HUES48 (cell line): ENCODE measurements around the gene MFSD6.
"Not testable (repeated sequence)": the region's sequence is repeated elsewhere in the genome, so short reads cannot be mapped to it uniquely, and the experiment has no call there.

ENCODE experiments used
- H3K27ac ChIP-seq: one replicate; pipeline ENCODE4 v1.7.0; 2013; ENCODE audit warnings: low read depth, low read length, inconsistent platforms
- H3K27me3 ChIP-seq: 2 replicates; pipeline ENCODE4 v1.6.1; 2013; ENCODE audit warnings: mild to moderate bottlenecking, low read length; ENCODE audit not compliant: control insufficient read depth, insufficient read depth
- H3K36me3 ChIP-seq: 2 replicates; pipeline ENCODE4 v1.6.1; 2013; ENCODE audit warnings: low read length; ENCODE audit not compliant: control insufficient read depth, insufficient read depth
- H3K4me1 ChIP-seq: 2 replicates; pipeline ENCODE4 v1.6.1; 2013; ENCODE audit warnings: mild to moderate bottlenecking, low read length; ENCODE audit not compliant: control insufficient read depth, insufficient read depth
- H3K4me3 ChIP-seq: 2 replicates; pipeline ENCODE4 v1.5.1; 2013; ENCODE audit warnings: mild to moderate bottlenecking, low read depth, low read length
- H3K9ac ChIP-seq: 2 replicates; pipeline ENCODE4 v1.6.1; 2013; ENCODE audit warnings: mild to moderate bottlenecking, low read depth, low read length, moderate library complexity
- H3K9me3 ChIP-seq: 2 replicates; pipeline ENCODE4 v1.6.1; 2013; ENCODE audit warnings: low read length; ENCODE audit not compliant: control insufficient read depth, insufficient read depth

Gene MFSD6

GRCh38 chr2:190417045-190417842 is 9.1 kb downstream of the MFSD6 start:
- no peak overlapping the region for H3K4me3 ChIP-seq
- H3K4me1 ChIP-seq: peaks cover 15% of the 10 kb centered on the region
- H3K27ac ChIP-seq: no peak overlapping the region
- no peaks in the 10 kb centered on the region for H3K9me3 ChIP-seq
- H3K27me3 ChIP-seq: no peaks in the 10 kb centered on the region
- no peaks in the 10 kb centered on the region for H3K36me3 ChIP-seq
- no peak overlapping the region for H3K9ac ChIP-seq

- no peaks in the 10 kb centered on the region for H3K27me3 ChIP-seq
- no peaks in the 10 kb centered on the region for H3K9me3 ChIP-seq
- peaks cover under 1% of the 10 kb centered on the region; the same call in 1 of the 2 replicates for H3K4me1 ChIP-seq
These were observed 10.6 kb downstream of the MFSD6 start for GRCh38 chr2:190418727-190419126.

GRCh38 chr2:190420801-190421200 is 12.6 kb downstream of the MFSD6 start:
- no peaks in the 10 kb centered on the region for H3K4me1 ChIP-seq

More at GRCh38 chr2:190418727-190419126, 10.6 kb downstream of the MFSD6 start:
- Histone ChIP-seq H3K27ac (no peak overlapping the region), H3K36me3 (no peaks in the 10 kb centered on the region), H3K4me3 (no peak overlapping the region), H3K9ac (no peak overlapping the region)

GRCh38 chr2:190425221-190425866 is 17.2 kb downstream of the MFSD6 start:
- Histone ChIP-seq H3K4me1 (no peaks in the 10 kb centered on the region), H3K9ac (no peak overlapping the region), H3K27me3 (no peaks in the 10 kb centered on the region), H3K9me3 (no peaks in the 10 kb centered on the region), H3K36me3 (no peaks in the 10 kb centered on the region), H3K4me3 (no peak overlapping the region), H3K27ac (no peak overlapping the region)

More at GRCh38 chr2:190420801-190421200, 12.6 kb downstream of the MFSD6 start:
- H3K4me3 ChIP-seq: no peak overlapping the region
- H3K9me3 ChIP-seq: no peaks in the 10 kb centered on the region
- H3K36me3 ChIP-seq: no peaks in the 10 kb centered on the region
- H3K9ac ChIP-seq: no peak overlapping the region
- no peaks in the 10 kb centered on the region for H3K27me3 ChIP-seq
- H3K27ac ChIP-seq: no peak overlapping the region

GRCh38 chr2:190425883-190426658 is 17.9 kb downstream of the MFSD6 start:
- no peaks in the 10 kb centered on the region for H3K36me3 ChIP-seq
- H3K27me3 ChIP-seq: no peaks in the 10 kb centered on the region
- H3K9me3 ChIP-seq: no peaks in the 10 kb centered on the region
- no peak overlapping the region for H3K9ac ChIP-seq
- H3K27ac ChIP-seq: no peak overlapping the region
- no peak overlapping the region for H3K4me3 ChIP-seq
- H3K4me1 ChIP-seq: no peaks in the 10 kb centered on the region

GRCh38 chr2:190430866-190431265 is 22.7 kb downstream of the MFSD6 start:
- not testable (repeated sequence) for H3K9me3 ChIP-seq, H3K9ac ChIP-seq, H3K4me1 ChIP-seq, H3K36me3 ChIP-seq, H3K27me3 ChIP-seq, H3K4me3 ChIP-seq, H3K27ac ChIP-seq

GRCh38 chr2:190431907-190432306 is 23.8 kb downstream of the MFSD6 start:
- Histone ChIP-seq H3K36me3 (no peaks in the 10 kb centered on the region), H3K9me3 (no peaks in the 10 kb centered on the region)

GRCh38 chr2:190432567-190433231 is 24.5 kb downstream of the MFSD6 start:
- no peaks in the 10 kb centered on the region for H3K36me3 ChIP-seq
- no peaks in the 10 kb centered on the region for H3K9me3 ChIP-seq
- no peaks in the 10 kb centered on the region for H3K4me1 ChIP-seq
- no peak overlapping the region for H3K4me3 ChIP-seq
- H3K27me3 ChIP-seq: no peaks in the 10 kb centered on the region
- H3K27ac ChIP-seq: no peak overlapping the region
- no peak overlapping the region for H3K9ac ChIP-seq

More at GRCh38 chr2:190431907-190432306, 23.8 kb downstream of the MFSD6 start:
- no peaks in the 10 kb centered on the region for H3K4me1 ChIP-seq
- H3K4me3 ChIP-seq: no peak overlapping the region
- H3K27ac ChIP-seq: no peak overlapping the region
- no peak overlapping the region for H3K9ac ChIP-seq
- no peaks in the 10 kb centered on the region for H3K27me3 ChIP-seq

GRCh38 chr2:190435031-190435670 is 27.0 kb downstream of the MFSD6 start:
- Histone ChIP-seq H3K9me3 (no peaks in the 10 kb centered on the region), H3K9ac (no peak overlapping the region), H3K4me3 (no peak overlapping the region), H3K27ac (no peak overlapping the region), H3K27me3 (no peaks in the 10 kb centered on the region), H3K36me3 (no peaks in the 10 kb centered on the region), H3K4me1 (no peaks in the 10 kb centered on the region)

- H3K4me1 ChIP-seq: 0 out of 2 replicates have a peak, but pooled peaks cover 2% of the 10 kb centered on the region
- no peaks in the 10 kb centered on the region for H3K9me3 ChIP-seq
- no peak overlapping the region for H3K9ac ChIP-seq
- H3K4me3 ChIP-seq: no peak overlapping the region
- H3K36me3 ChIP-seq: no peaks in the 10 kb centered on the region
- no peaks in the 10 kb centered on the region for H3K27me3 ChIP-seq
- H3K27ac ChIP-seq: no peak overlapping the region
These were observed 28.4 kb downstream of the MFSD6 start for GRCh38 chr2:190436557-190436956.
